ENCODE measurements around the gene DDX41. TPM values are rescaled to one million over a fixed set of nuclear protein-coding genes. Genes with fewer than 3 reads are reported as not detected.
A peak's percentile ranks its signal among the peaks of the same experiment; 100 is the strongest.

DDX41 gene
- total and polyA plus RNA-seq, 2 of the 13 experiments (the other 11 are each of a cell fraction or from before 2014, with no cell fraction given): 62.8 to 105 TPM

- TF ChIP-seq HNF4G (IDR thresholded peaks at IDR 0.05; ENCODE audit: borderline replicate concordance, low read depth, low read length) (0 out of 2 replicates have a peak, but pooled peaks have one; percentile 12), HNF4G (CRISPR knock-in tag; IDR thresholded peaks at IDR 0.05; ENCODE audit: borderline replicate concordance, low read depth) (no peak), ZNF570 (CRISPR knock-in tag; IDR thresholded peaks at IDR 0.05; ENCODE audit: borderline replicate concordance) (no peak), CEBPB (IDR thresholded peaks at IDR 0.05; ENCODE audit: borderline replicate concordance, low read depth, low read length) (peak; percentile 84), ZNF556 (CRISPR knock-in tag; IDR thresholded peaks at IDR 0.05; ENCODE audit: borderline replicate concordance) (0 out of 2 replicates have a peak, but pooled peaks have one; percentile 47), HMGXB4 (CRISPR knock-in tag; IDR thresholded peaks at IDR 0.05; ENCODE audit: borderline replicate concordance in 1 of 2, low read depth in 1 of 2) (0 out of 4 replicates have a peak, but pooled peaks of 1 of the 2 experiments have one; percentile 36), PATZ1 (CRISPR knock-in tag; IDR thresholded peaks at IDR 0.05) (0 out of 2 replicates have a peak, but pooled peaks have one; percentile 20), PHB2 (IDR thresholded peaks at IDR 0.05; ENCODE audit: partially characterized antibody) (no peak), PITX1 (CRISPR knock-in tag; IDR thresholded peaks at IDR 0.05) (peak; percentile 52; the same call in 1 of the 2 replicates), SOX5 (CRISPR knock-in tag; IDR thresholded peaks at IDR 0.05; ENCODE audit: borderline replicate concordance) (peak; percentile 74; the same call in 1 of the 2 replicates), ZNF652 (CRISPR knock-in tag; IDR thresholded peaks at IDR 0.05; ENCODE audit: borderline replicate concordance, low read depth) (no peak), ARID4A (CRISPR knock-in tag; IDR thresholded peaks at IDR 0.05; ENCODE audit: borderline replicate concordance) (peak; percentile 36; the same call in 1 of the 2 replicates), HNF4A (CRISPR knock-in tag; IDR thresholded peaks at IDR 0.05) (peak; percentile 62), JUND (CRISPR knock-in tag; IDR thresholded peaks at IDR 0.05) (peak; percentile 69), DRAP1 (CRISPR knock-in tag; IDR thresholded peaks at IDR 0.05) (0 out of 2 replicates have a peak, but pooled peaks have one; percentile 16), TEAD3 (CRISPR knock-in tag; optimal IDR thresholded peaks at IDR 0.05; ENCODE audit: borderline replicate concordance) (peak; percentile 83), ZNF644 (CRISPR knock-in tag; IDR thresholded peaks at IDR 0.05; ENCODE audit: low read depth) (peak; percentile 30; the same call in 1 of the 2 replicates), ZEB1 (IDR thresholded peaks at IDR 0.05; ENCODE audit: insufficient replicate concordance, low read depth) (peak; percentile 32), SMC3 (IDR thresholded peaks at IDR 0.05; ENCODE audit: low read length) (peak; percentile 21; the same call in 1 of the 2 replicates), MIXL1 (CRISPR knock-in tag; IDR thresholded peaks at IDR 0.05) (no peak)
These were observed 29.5 kb upstream of the DDX41 start (continued) for GRCh38 chr5:177546258-177546741.

Measured in HepG2 (cell line).